ENCODE measurements around the gene OR10J4. TPM values are rescaled to one million over a fixed set of nuclear protein-coding genes. Genes with fewer than 3 reads are reported as not detected.

The OR10J4 gene
- not detected in 2 replicates for total RNA-seq

GRCh38 chr1:159431904-159432303 lies at the start of gene OR10J4:
TSS of gene OR10J4 (plus strand) at chr1:159432204.

GRCh38 chr1:159439422-159439821 lies 7.4 kb downstream of the OR10J4 start, which contains the start of gene OR10J1:
TSS of gene OR10J1 (plus strand) at chr1:159439722. CDS start at chr1:159439792, 70 bp downstream.

Other genes starting within 250 kb of the OR10J4 start
- not detected in 2 replicates for gene ACKR1, start 227.3 kb upstream of the OR10J4 start, total RNA-seq
- gene FCER1A, start 129.9 kb upstream of the OR10J4 start, total RNA-seq, result not detected in 2 replicates
- under 0.01 TPM in 1 of 2 replicates, not detected in the other for gene OR10J1, start 7.5 kb downstream of the OR10J4 start, total RNA-seq
- not detected in 2 replicates for gene OR10J5, start 103.8 kb downstream of the OR10J4 start, total RNA-seq
- not detected in 2 replicates for gene APCS, start 155.6 kb downstream of the OR10J4 start, total RNA-seq

Data from tracheal epithelial cell (primary cell).